ENCODE data around the gene TEAD1.

DNA sequence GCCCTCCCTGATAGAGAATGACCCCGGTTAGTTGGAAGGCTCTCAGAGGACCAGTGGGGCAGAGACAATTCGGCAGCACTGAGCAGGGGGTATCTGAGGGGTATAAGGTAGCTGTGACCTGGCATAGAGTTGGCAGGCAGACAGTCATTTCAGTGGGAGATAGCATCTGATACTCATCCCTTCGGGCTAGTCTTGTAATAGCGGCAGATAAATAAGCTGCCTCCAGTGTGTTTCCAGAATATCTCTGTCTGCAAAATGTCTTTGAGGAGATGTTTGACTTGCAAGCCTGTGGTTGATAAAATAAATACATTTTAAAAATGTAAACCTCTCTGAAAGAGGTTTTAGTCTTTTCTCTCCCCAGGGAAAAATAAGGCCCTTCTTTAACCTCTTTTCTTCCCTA is 54.2 kb downstream of the TEAD1 start:
- TF ChIP-seq, protein P1, sequence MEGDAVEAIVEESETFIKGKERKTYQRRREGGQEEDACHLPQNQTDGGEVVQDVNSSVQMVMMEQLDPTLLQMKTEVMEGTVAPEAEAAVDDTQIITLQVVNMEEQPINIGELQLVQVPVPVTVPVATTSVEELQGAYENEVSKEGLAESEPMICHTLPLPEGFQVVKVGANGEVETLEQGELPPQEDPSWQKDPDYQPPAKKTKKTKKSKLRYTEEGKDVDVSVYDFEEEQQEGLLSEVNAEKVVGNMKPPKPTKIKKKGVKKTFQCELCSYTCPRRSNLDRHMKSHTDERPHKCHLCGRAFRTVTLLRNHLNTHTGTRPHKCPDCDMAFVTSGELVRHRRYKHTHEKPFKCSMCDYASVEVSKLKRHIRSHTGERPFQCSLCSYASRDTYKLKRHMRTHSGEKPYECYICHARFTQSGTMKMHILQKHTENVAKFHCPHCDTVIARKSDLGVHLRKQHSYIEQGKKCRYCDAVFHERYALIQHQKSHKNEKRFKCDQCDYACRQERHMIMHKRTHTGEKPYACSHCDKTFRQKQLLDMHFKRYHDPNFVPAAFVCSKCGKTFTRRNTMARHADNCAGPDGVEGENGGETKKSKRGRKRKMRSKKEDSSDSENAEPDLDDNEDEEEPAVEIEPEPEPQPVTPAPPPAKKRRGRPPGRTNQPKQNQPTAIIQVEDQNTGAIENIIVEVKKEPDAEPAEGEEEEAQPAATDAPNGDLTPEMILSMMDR (IDR thresholded peaks at IDR 0.05; ENCODE audit: low read depth, low read length, poor library complexity, severe bottlenecking), result no peak
- no peak for TF ChIP-seq EZH2phosphoT487 (IDR thresholded peaks at IDR 0.05; ENCODE audit: borderline replicate concordance, low read length)
